ENCODE data around the gene ZNRF1.
"Not testable (repeated sequence)": the region's sequence is repeated elsewhere in the genome, so short reads cannot be mapped to it uniquely, and the experiment has no call there.

- not testable (repeated sequence) for TF ChIP-seq POLR2A, EP300 (IDR thresholded peaks at IDR 0.05)
Observed at GRCh38 chr16:75129421-75130149, 130.8 kb downstream of the ZNRF1 start.

All from stomach (tissue), 4 donors.